GM12878 (cell line): ENCODE data around the gene NUP155. TPM values are rescaled to one million over a fixed set of nuclear protein-coding genes. Genes with fewer than 3 reads are reported as not detected.

ENCODE experiments used
- ATAC-seq: fragments of 200-7000 bp; cut with Tn5 transposase; 3 replicates; pipeline ENCODE4 v1.9.1; 2020; ENCODE audit warnings: mild to moderate bottlenecking, moderate library complexity
- BruUV-seq: library from RNA; stranded (reverse); fragments of 400-500 nt; replicated peaks from 2 replicates; lab custom pipeline; 2021; lab: Mats Ljungman, UMichigan
- CTCF ChIA-PET: fragments of 300-600 bp; sonication (Branson Sonifier 250); formaldehyde crosslinking; extraction: SDS; loops from one replicate; lab custom pipeline; 2021; ENCODE audit warnings: inconsistent platforms; lab: Yijun Ruan, JAX
- POLR2A ChIA-PET: fragments of 350-600 bp; formaldehyde crosslinking; extraction: SDS; loops from one replicate; lab custom pipeline; 2021; ENCODE audit warnings: inconsistent platforms; lab: Charles Lee
- RAD21 ChIA-PET: fragments of 300-600 bp; sonication (Branson Sonifier 250); formaldehyde crosslinking; loops from one replicate; lab custom pipeline; 2023; ENCODE audit warnings: antibody characterized with exemption; ENCODE audit not compliant: unreplicated experiment; lab: Charles Lee
- SMC1A ChIA-PET: fragments of 300-600 bp; sonication (Branson Sonifier 250); formaldehyde crosslinking; loops from one replicate; lab custom pipeline; 2023; ENCODE audit not compliant: unreplicated experiment, uncharacterized antibody; lab: Charles Lee
- DNase-seq: peaks from one replicate; pipeline ENCODE4 v3.0.0-alpha.2; 2011; ENCODE audit warnings: low read depth, low spot score
- FAIRE-seq: peaks from 3 replicates; lab custom pipeline; 2011; peaks lifted over from hg19 to GRCh38; lab: Jason Lieb, UNC
- H2AFZ ChIP-seq: 2 replicates; pipeline ENCODE4 v1.6.0; 2011; ENCODE audit warnings: low read depth, low read length, control low read depth; ENCODE audit not compliant: control insufficient read depth
- H3K27ac ChIP-seq: 2 replicates; pipeline ENCODE4 v1.5.1; 2011; ENCODE audit warnings: control low read depth; ENCODE audit not compliant: control insufficient read depth, insufficient read depth
- H3K27me3 ChIP-seq, 2 experiments: replicated peaks in 1 of 2; 2 replicates each; pipeline versions ENCODE4 v1.6.0 to v1.6.1; 2011; ENCODE audit warnings: low read length in 1 of 2; ENCODE audit not compliant: control insufficient read depth in 2 of 2, insufficient read depth in 2 of 2
- H3K36me3 ChIP-seq, 2 experiments: 2 replicates each; pipeline ENCODE4 v1.5.1; 2011; ENCODE audit warnings: low read length in 1 of 2; ENCODE audit not compliant: control insufficient read depth in 2 of 2, insufficient read depth in 2 of 2
- H3K4me1 ChIP-seq: 2 replicates; pipeline ENCODE4 v1.6.1; 2011; ENCODE audit warnings: mild to moderate bottlenecking, low read length, moderate library complexity, mixed read lengths; ENCODE audit not compliant: control insufficient read depth, insufficient read depth
- H3K4me2 ChIP-seq: 2 replicates; pipeline ENCODE4 v1.6.0; 2011; ENCODE audit warnings: control low read depth; ENCODE audit not compliant: control insufficient read depth, insufficient read depth
- H3K4me3 ChIP-seq: fragments of 200-600 bp; sonication (generic); 2 replicates; pipeline ENCODE4 v1.5.1; 2016
- H3K79me2 ChIP-seq: 2 replicates; pipeline ENCODE4 v1.6.0; 2011; ENCODE audit warnings: low read length; ENCODE audit not compliant: control insufficient read depth, insufficient read depth
- H3K9ac ChIP-seq: 2 replicates; pipeline ENCODE4 v1.8.0; 2011; ENCODE audit warnings: low read length, control low read depth, mixed read lengths; ENCODE audit not compliant: control insufficient read depth, insufficient read depth
- H3K9me3 ChIP-seq: replicated peaks from 3 replicates; pipeline ENCODE4 v1.5.1; 2011; ENCODE audit warnings: mild to moderate bottlenecking, low read length; ENCODE audit not compliant: control insufficient read depth, insufficient read depth
- H4K20me1 ChIP-seq: 2 replicates; pipeline ENCODE4 v1.6.0; 2011; ENCODE audit not compliant: control insufficient read depth, insufficient read depth
- E2F4 ChIP-seq: IDR thresholded peaks from 2 replicates; pipeline ENCODE4 v1.6.1; 2012; ENCODE audit warnings: low read depth, low read length, improper control_type of control experiment
- ESRRA ChIP-seq: IDR thresholded peaks from 2 replicates; pipeline ENCODE4 v1.6.1; 2012; ENCODE audit warnings: mild to moderate bottlenecking, low read length, improper control_type of control experiment
- FOXK2 ChIP-seq: fragments of 450-650 bp; IDR thresholded peaks from 2 replicates; pipeline ENCODE4 v1.6.1; 2017; ENCODE audit warnings: mild to moderate bottlenecking, moderate library complexity
- HDGF ChIP-seq: fragments of 450-650 bp; IDR thresholded peaks from 2 replicates; pipeline ENCODE4 v1.6.1; 2016; ENCODE audit warnings: antibody characterized with exemption
- PBX3 ChIP-seq: IDR thresholded peaks from 2 replicates; pipeline ENCODE4 v1.6.1; 2011; ENCODE audit warnings: mild to moderate bottlenecking, low read depth, low read length, moderate library complexity; ENCODE audit not compliant: insufficient replicate concordance
- SMAD5 ChIP-seq: IDR thresholded peaks from 2 replicates; pipeline ENCODE4 v1.6.1; 2016; ENCODE audit warnings: antibody characterized with exemption, low read depth
- STAT1 ChIP-seq: fragments of 450-650 bp; conservative IDR thresholded peaks from 2 replicates; pipeline ENCODE4 v1.6.1; 2014; ENCODE audit warnings: antibody characterized with exemption, mild to moderate bottlenecking
- TCF3 ChIP-seq: IDR thresholded peaks from 2 replicates; pipeline ENCODE4 v1.6.1; 2012; ENCODE audit warnings: low read depth, mild to moderate bottlenecking, low read length, borderline replicate concordance; ENCODE audit not compliant: insufficient read depth
- USF1 ChIP-seq: IDR thresholded peaks from 2 replicates; pipeline ENCODE4 v1.6.1; 2011; ENCODE audit warnings: borderline replicate concordance, low read depth, mild to moderate bottlenecking, moderate library complexity, mixed read lengths, low read length; ENCODE audit not compliant: insufficient read depth; ENCODE audit errors: extremely low read length
- ZBTB11 ChIP-seq: fragments of 450-650 bp; formaldehyde crosslinking; IDR thresholded peaks from 2 replicates; pipeline ENCODE4 v1.5.0; 2022; ENCODE audit warnings: mild to moderate bottlenecking, missing genetic modification characterization
- ZNF24 ChIP-seq: fragments of 450-650 bp; IDR thresholded peaks from 2 replicates; pipeline ENCODE4 v1.6.1; 2017; ENCODE audit warnings: antibody characterized with exemption, mild to moderate bottlenecking
- ZNF622 ChIP-seq: fragments of 450-650 bp; IDR thresholded peaks from 2 replicates; pipeline ENCODE4 v1.6.1; 2017; ENCODE audit warnings: mild to moderate bottlenecking, inconsistent platforms
- WGBS: methylation state at CpG from one replicate; pipeline ENCODE4 v1.1.6; 2016; ENCODE audit warnings: low lambda C conversion rate; ENCODE audit not compliant: insufficient replicate concordance, insufficient coverage; ENCODE audit errors: missing lambda C conversion rate; 5-methylcytosine and 5-hydroxymethylcytosine counted together
- in situ Hi-C: fragments of 300-500 bp; cut with MboI; formaldehyde crosslinking; loops from 9 replicates; pipeline ENCODE4 v1.14.3; 2018; ENCODE audit warnings: mixed read lengths
- intact Hi-C: fragments of 100-400 bp; cut with micrococcal nuclease; formaldehyde crosslinking; loops from one replicate; pipeline ENCODE4 v1.14.2; 2022; ENCODE audit not compliant: unreplicated experiment
- polyA plus RNA-seq, 11 experiments: library from polyadenylated mRNA; depleted of rRNA in 4 of 11; unstranded in 6 of 11; stranded (reverse) in 5 of 11; fragments of >200 nt; fragmentation: Nextera tagmentation in 4 of 11; fragmentation: Illumina TruSeq in 1 of 11; extraction: Ambion mirVana in 4 of 11; extraction: Trizol in 1 of 11; gene quantifications; 1 replicate in 1 of 11; 2 replicates in 10 of 11; pipeline versions ENCODE4 v1.2.1 to v1.2.3, GENCODE V29; 2011 to 2016; ENCODE audit warnings: inconsistent platforms in 2 of 11, missing spikeins in 2 of 11, low read depth in 1 of 11
- total RNA-seq, 4 experiments: library from RNA; depleted of rRNA in 3 of 4; stranded (reverse); fragments of >200 nt in 3 of 4; fragmentation: Illumina TruSeq in 1 of 4; extraction: Trizol in 1 of 4; gene quantifications; 2 replicates each; pipeline versions ENCODE4 v1.2.1 to v1.2.3, GENCODE V29; 2013 to 2021

Gene NUP155
- total and polyA plus RNA-seq, 10 of the 15 experiments (the other 5 are each of a cell fraction or from before 2014, with no cell fraction given): 15.9 to 58.6 (median 37.1) TPM

- no peak for ATAC-seq
- peak; percentile 7 for FAIRE-seq
- H2AFZ ChIP-seq: no peak overlapping the region
- no peaks in the 10 kb centered on the region for H3K27me3 ChIP-seq
- no peaks in the 10 kb centered on the region for H3K79me2 ChIP-seq
- H4K20me1 ChIP-seq: no peaks in the 10 kb centered on the region
- SMC1A ChIA-PET: no interaction called here
- POLR2A ChIA-PET: no interaction called here
- H3K4me2 ChIP-seq: no peak overlapping the region
- H3K4me3 ChIP-seq: no peak overlapping the region
- TF ChIP-seq FOXK2: no peak
- no peak for DNase-seq
- BruUV-seq: TSS peak; percentile 59
- CTCF ChIA-PET: interaction anchor here (0.5 to 0.6 kb wide), 2 partner anchors 48 to 885 kb away, joined by 3 read pairs; no protein-coding TSS in a partner anchor
- in situ Hi-C loops (no loop called here), intact Hi-C loops (no loop called here)
- no peaks in the 10 kb centered on the region for H3K9me3 ChIP-seq
- H3K4me1 ChIP-seq: no peaks in the 10 kb centered on the region
- no peak overlapping the region for H3K27ac ChIP-seq
- H3K36me3 ChIP-seq: peaks cover 10 to 33% of the 10 kb centered on the region in 2 experiments
- RAD21 ChIA-PET: no interaction called here
- no peak overlapping the region for H3K9ac ChIP-seq
Observed at GRCh38 chr5:37326536-37326935, 44.4 kb downstream of the NUP155 start.

- POLR2A ChIA-PET: no interaction called here
- TF ChIP-seq FOXK2 (no peak), USF1 (no peak), ZBTB11 (no peak), E2F4 (no peak), ZNF24 (no peak), ESRRA (no peak), STAT1 (no peak), PBX3 (no peak), HDGF (no peak), TCF3 (no peak), ZNF622 (no peak), SMAD5 (no peak)
Observed at GRCh38 chr5:37323607-37324006, 47.3 kb downstream of the NUP155 start.

More at GRCh38 chr5:37323607-37324006, 47.3 kb downstream of the NUP155 start:
- Histone ChIP-seq H3K9me3 (no peaks in the 10 kb centered on the region), H3K27ac (no peak overlapping the region), H3K4me1 (no peaks in the 10 kb centered on the region), H4K20me1 (no peaks in the 10 kb centered on the region; the same call in 1 of the 2 replicates), H3K27me3 (no peaks in the 10 kb centered on the region), H3K36me3 (peaks cover 10 to 38% of the 10 kb centered on the region in 2 experiments), H3K79me2 (no peaks in the 10 kb centered on the region), H3K9ac (no peak overlapping the region), H3K4me3 (no peak overlapping the region), H3K4me2 (no peak overlapping the region), H2AFZ (no peak overlapping the region)
- in situ Hi-C loops (no loop called here), intact Hi-C loops (no loop called here)
- RAD21 ChIA-PET: no interaction called here
- SMC1A ChIA-PET: no interaction called here
- ATAC-seq (no peak), FAIRE-seq (no peak), DNase-seq (no peak)
- BruUV-seq: no TSS peak
- CTCF ChIA-PET: no interaction called here
- WGBS: 94% methylated on average over 1 of the region's 1 CpG
